Loucy (cell line): ENCODE results near the gene ARHGAP1.

ENCODE experiments used
- H2AFZ ChIP-seq: fragments of 200-600 bp; sonication (generic); 2 replicates; pipeline ENCODE4 v1.6.0; 2016; ENCODE audit warnings: antibody characterized with exemption, mild to moderate bottlenecking, low read length, moderate library complexity
- H3F3A ChIP-seq: fragments of 200-600 bp; 2 replicates; pipeline ENCODE4 v1.6.0; 2016; ENCODE audit warnings: antibody characterized with exemption, low read depth, mild to moderate bottlenecking
- H3K27me3 ChIP-seq: fragments of 200-600 bp; sonication (generic); 2 replicates; pipeline ENCODE4 v1.6.1; 2014; ENCODE audit warnings: low read length, mild to moderate bottlenecking; ENCODE audit not compliant: insufficient read depth, poor library complexity, severe bottlenecking
- H3K36me3 ChIP-seq: fragments of 200-600 bp; sonication (generic); 2 replicates; pipeline ENCODE4 v1.6.1; 2016; ENCODE audit warnings: low read length; ENCODE audit not compliant: insufficient read depth
- H3K4me1 ChIP-seq: fragments of 200-600 bp; sonication (generic); 2 replicates; pipeline ENCODE4 v1.5.1; 2014; ENCODE audit warnings: low read length, mild to moderate bottlenecking; ENCODE audit not compliant: insufficient read depth, poor library complexity, severe bottlenecking
- H3K4me2 ChIP-seq: fragments of 200-600 bp; sonication (generic); 2 replicates; pipeline ENCODE4 v1.6.0; 2014; ENCODE audit warnings: antibody characterized with exemption, low read length, low read depth, mild to moderate bottlenecking; ENCODE audit not compliant: poor library complexity, severe bottlenecking
- H3K4me3 ChIP-seq: fragments of 200-600 bp; sonication (generic); 2 replicates; pipeline ENCODE4 v1.5.1; 2014; ENCODE audit warnings: low read length, mild to moderate bottlenecking, mixed read lengths; ENCODE audit not compliant: poor library complexity, severe bottlenecking
- H3K79me2 ChIP-seq: fragments of 200-600 bp; sonication (generic); 2 replicates; pipeline ENCODE4 v1.6.1; 2014; ENCODE audit warnings: low read length; ENCODE audit not compliant: insufficient read depth
- H3K9ac ChIP-seq: fragments of 200-600 bp; sonication (generic); 2 replicates; pipeline ENCODE4 v1.6.0; 2014; ENCODE audit warnings: mild to moderate bottlenecking, low read depth, low read length, moderate library complexity; ENCODE audit not compliant: poor library complexity, severe bottlenecking
- H3K9me2 ChIP-seq: fragments of 200-600 bp; sonication (generic); replicated peaks from 2 replicates; pipeline ENCODE4 v1.6.1; 2016; ENCODE audit warnings: low read depth, low read length, mixed read lengths
- H3K9me3 ChIP-seq: fragments of 200-600 bp; sonication (generic); 2 replicates; pipeline ENCODE4 v1.6.1; 2014; ENCODE audit warnings: mild to moderate bottlenecking, antibody characterized with exemption, low read length, low read depth; ENCODE audit not compliant: insufficient read depth
- H4K20me1 ChIP-seq: fragments of 200-600 bp; sonication (generic); 2 replicates; pipeline ENCODE4 v1.6.0; 2014; ENCODE audit warnings: antibody characterized with exemption, low read length, mild to moderate bottlenecking; ENCODE audit not compliant: insufficient read depth, poor library complexity, severe bottlenecking
- EZH2phosphoT487 ChIP-seq: fragments of 200-600 bp; IDR thresholded peaks from 2 replicates; pipeline ENCODE4 v1.6.1; 2018; ENCODE audit warnings: antibody characterized with exemption, mild to moderate bottlenecking, moderate library complexity, borderline replicate concordance
- TF ChIP-seq, protein P1 (sequence below): fragments of 200-600 bp; sonication (generic); conservative IDR thresholded peaks from 2 replicates; pipeline ENCODE4 v1.5.1; 2014; ENCODE audit warnings: mild to moderate bottlenecking, antibody characterized with exemption, low read length

The ARHGAP1 gene

GRCh38 chr11:46639197-46639839, 61.1 kb downstream of the ARHGAP1 start:
- H3K4me2 ChIP-seq: no peak overlapping the region
- no peaks in the 10 kb centered on the region for H3F3A ChIP-seq
- no peak overlapping the region for H3K9ac ChIP-seq
- peaks cover 26% of the 10 kb centered on the region; the same call in 1 of the 2 replicates for H3K36me3 ChIP-seq
- no peaks in the 10 kb centered on the region for H3K9me3 ChIP-seq
- no peaks in the 10 kb centered on the region for H4K20me1 ChIP-seq
- H2AFZ ChIP-seq: no peak overlapping the region
- no peaks in the 10 kb centered on the region for H3K9me2 ChIP-seq
- no peaks in the 10 kb centered on the region for H3K27me3 ChIP-seq
- no peak overlapping the region for H3K4me3 ChIP-seq
- peaks cover 5% of the 10 kb centered on the region; the same call in 1 of the 2 replicates for H3K79me2 ChIP-seq
- TF ChIP-seq, protein P1, sequence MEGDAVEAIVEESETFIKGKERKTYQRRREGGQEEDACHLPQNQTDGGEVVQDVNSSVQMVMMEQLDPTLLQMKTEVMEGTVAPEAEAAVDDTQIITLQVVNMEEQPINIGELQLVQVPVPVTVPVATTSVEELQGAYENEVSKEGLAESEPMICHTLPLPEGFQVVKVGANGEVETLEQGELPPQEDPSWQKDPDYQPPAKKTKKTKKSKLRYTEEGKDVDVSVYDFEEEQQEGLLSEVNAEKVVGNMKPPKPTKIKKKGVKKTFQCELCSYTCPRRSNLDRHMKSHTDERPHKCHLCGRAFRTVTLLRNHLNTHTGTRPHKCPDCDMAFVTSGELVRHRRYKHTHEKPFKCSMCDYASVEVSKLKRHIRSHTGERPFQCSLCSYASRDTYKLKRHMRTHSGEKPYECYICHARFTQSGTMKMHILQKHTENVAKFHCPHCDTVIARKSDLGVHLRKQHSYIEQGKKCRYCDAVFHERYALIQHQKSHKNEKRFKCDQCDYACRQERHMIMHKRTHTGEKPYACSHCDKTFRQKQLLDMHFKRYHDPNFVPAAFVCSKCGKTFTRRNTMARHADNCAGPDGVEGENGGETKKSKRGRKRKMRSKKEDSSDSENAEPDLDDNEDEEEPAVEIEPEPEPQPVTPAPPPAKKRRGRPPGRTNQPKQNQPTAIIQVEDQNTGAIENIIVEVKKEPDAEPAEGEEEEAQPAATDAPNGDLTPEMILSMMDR: no peak
- no peak for TF ChIP-seq EZH2phosphoT487
- peaks cover 6% of the 10 kb centered on the region for H3K4me1 ChIP-seq

DNA sequence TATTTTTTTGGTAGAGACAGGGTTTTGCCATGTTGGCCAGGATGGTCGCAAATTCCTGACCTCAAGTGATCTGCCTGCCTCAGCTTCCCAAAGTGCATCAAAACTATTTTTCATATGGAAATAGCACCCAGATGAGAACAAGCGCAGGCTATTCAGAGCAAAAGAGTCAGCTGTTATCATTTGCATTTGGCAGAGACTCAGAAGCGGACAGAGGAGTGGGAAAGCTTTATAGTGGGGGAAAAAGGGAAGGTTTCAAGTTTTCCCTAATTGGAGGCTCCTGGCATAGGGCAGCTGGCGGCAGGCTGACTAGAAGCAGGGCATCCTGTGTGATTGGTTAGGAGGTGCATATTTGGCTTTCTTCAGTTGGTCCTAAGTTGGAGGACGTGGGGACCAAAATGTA, 62.9 kb downstream of the ARHGAP1 start:
- no peak overlapping the region for H2AFZ ChIP-seq
- H3K9me3 ChIP-seq: no peaks in the 10 kb centered on the region
- H3K4me1 ChIP-seq: peaks cover under 1% of the 10 kb centered on the region
- no peaks in the 10 kb centered on the region for H3F3A ChIP-seq
- no peak overlapping the region for H3K4me2 ChIP-seq
- no peaks in the 10 kb centered on the region for H3K79me2 ChIP-seq
- no peak overlapping the region for H3K9ac ChIP-seq
- no peaks in the 10 kb centered on the region for H3K9me2 ChIP-seq
- H3K27me3 ChIP-seq: no peaks in the 10 kb centered on the region
- H3K4me3 ChIP-seq: no peak overlapping the region
- TF ChIP-seq, protein P1: no peak
- TF ChIP-seq EZH2phosphoT487: no peak
- H3K36me3 ChIP-seq: peaks cover 24% of the 10 kb centered on the region; the same call in 1 of the 2 replicates
- no peaks in the 10 kb centered on the region for H4K20me1 ChIP-seq

- Histone ChIP-seq H3K79me2 (no peaks in the 10 kb centered on the region), H3K9ac (no peak overlapping the region), H3K27me3 (no peaks in the 10 kb centered on the region), H3K4me2 (no peak overlapping the region), H3K9me2 (no peaks in the 10 kb centered on the region), H3F3A (no peaks in the 10 kb centered on the region), H4K20me1 (no peaks in the 10 kb centered on the region), H2AFZ (no peak overlapping the region), H3K4me1 (no peaks in the 10 kb centered on the region), H3K4me3 (no peak overlapping the region), H3K36me3 (peaks cover 25% of the 10 kb centered on the region; the same call in 1 of the 2 replicates), H3K9me3 (no peaks in the 10 kb centered on the region)
- no peak for TF ChIP-seq EZH2phosphoT487
- TF ChIP-seq, protein P1: no peak
Observed at GRCh38 chr11:46635557-46636139, 64.8 kb downstream of the ARHGAP1 start.
